Measurements from ENCODE around the gene SLC12A5.

SLC12A5 gene

DNA sequence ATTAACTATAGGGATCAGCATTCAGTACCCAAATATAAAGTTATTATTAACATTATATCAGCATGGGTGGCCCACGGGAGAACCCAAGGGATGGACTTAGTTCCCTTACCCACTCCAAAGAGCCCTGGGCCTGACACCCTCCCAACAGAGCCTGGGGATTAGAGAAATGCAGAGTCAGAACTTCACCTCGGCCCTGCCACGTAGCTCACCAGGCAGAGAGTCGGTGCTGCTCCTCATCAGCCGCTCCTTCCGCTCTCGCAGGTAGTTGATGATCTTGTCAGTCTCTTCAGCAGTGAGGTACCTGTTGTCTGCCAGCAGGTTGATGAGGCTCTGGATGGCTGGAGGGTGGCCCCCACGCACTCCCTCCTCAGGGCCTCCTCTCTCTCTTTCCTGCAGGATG is 34.1 kb downstream of the SLC12A5 start:
- TF ChIP-seq, protein P1, sequence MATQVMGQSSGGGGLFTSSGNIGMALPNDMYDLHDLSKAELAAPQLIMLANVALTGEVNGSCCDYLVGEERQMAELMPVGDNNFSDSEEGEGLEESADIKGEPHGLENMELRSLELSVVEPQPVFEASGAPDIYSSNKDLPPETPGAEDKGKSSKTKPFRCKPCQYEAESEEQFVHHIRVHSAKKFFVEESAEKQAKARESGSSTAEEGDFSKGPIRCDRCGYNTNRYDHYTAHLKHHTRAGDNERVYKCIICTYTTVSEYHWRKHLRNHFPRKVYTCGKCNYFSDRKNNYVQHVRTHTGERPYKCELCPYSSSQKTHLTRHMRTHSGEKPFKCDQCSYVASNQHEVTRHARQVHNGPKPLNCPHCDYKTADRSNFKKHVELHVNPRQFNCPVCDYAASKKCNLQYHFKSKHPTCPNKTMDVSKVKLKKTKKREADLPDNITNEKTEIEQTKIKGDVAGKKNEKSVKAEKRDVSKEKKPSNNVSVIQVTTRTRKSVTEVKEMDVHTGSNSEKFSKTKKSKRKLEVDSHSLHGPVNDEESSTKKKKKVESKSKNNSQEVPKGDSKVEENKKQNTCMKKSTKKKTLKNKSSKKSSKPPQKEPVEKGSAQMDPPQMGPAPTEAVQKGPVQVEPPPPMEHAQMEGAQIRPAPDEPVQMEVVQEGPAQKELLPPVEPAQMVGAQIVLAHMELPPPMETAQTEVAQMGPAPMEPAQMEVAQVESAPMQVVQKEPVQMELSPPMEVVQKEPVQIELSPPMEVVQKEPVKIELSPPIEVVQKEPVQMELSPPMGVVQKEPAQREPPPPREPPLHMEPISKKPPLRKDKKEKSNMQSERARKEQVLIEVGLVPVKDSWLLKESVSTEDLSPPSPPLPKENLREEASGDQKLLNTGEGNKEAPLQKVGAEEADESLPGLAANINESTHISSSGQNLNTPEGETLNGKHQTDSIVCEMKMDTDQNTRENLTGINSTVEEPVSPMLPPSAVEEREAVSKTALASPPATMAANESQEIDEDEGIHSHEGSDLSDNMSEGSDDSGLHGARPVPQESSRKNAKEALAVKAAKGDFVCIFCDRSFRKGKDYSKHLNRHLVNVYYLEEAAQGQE (IDR thresholded peaks at IDR 0.05; ENCODE audit: insufficient read depth in 1 of 2, low read depth in 2 of 2, low read length in 2 of 2) = no peak
- TF ChIP-seq TAF1 (IDR thresholded peaks at IDR 0.05; ENCODE audit: borderline replicate concordance, insufficient read depth, low read length) (no peak), FOXP2 (optimal IDR thresholded peaks at IDR 0.05; ENCODE audit: borderline replicate concordance, extremely low read depth, extremely low read length, insufficient read depth) (no peak), POLR2AphosphoS5 (IDR thresholded peaks at IDR 0.05; ENCODE audit: low read depth, low read length) (no peak), SIN3A (IDR thresholded peaks at IDR 0.05; ENCODE audit: borderline replicate concordance, insufficient read depth, low read length) (no peak)

DNA sequence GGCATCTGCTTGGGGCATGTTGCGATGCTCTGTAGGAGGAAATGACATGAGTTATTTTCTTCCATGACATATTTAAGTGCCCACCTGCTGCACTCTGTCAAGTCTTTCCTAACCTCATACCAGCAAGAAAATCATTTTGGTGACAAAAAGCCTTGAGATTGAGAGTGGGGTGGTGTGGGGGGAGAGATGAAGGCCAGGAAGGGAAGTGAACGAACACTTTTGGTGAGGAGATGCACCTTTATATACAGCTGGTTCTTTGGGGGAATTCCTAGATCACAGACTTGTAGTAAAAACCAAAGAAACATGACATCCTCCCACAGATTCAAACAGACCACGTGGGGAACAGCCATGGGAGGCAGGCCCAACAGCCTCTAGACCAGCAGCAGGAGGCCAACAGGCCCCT is 34.6 kb downstream of the SLC12A5 start:
- no peak for TF ChIP-seq FOXP2 (optimal IDR thresholded peaks at IDR 0.05; ENCODE audit: borderline replicate concordance, extremely low read depth, extremely low read length, insufficient read depth)

DNA sequence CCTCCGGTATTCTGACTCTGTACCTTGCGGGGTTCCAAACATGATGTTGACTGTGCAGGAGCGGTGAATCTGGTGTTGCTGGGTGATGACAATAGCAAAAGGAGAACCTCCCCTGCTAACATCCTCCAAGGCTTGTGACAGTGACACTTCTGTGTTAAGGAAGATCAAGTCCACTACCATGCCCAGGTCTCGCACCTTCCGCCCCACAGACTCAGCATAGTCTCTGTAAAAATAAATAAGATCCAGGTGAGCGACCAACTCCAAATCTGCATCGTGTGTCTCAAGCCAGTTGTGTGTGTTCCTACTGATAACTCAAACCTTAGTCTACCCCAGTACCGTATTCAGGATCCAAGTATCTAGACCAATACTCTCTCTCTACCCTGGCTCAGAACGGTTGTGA is 36.0 kb downstream of the SLC12A5 start:
- TF ChIP-seq SIN3A (IDR thresholded peaks at IDR 0.05; ENCODE audit: borderline replicate concordance, insufficient read depth, low read length) (no peak), FOXP2 (optimal IDR thresholded peaks at IDR 0.05; ENCODE audit: borderline replicate concordance, extremely low read depth, extremely low read length, insufficient read depth) (no peak), POLR2AphosphoS5 (IDR thresholded peaks at IDR 0.05; ENCODE audit: low read depth, low read length) (no peak), TAF1 (IDR thresholded peaks at IDR 0.05; ENCODE audit: borderline replicate concordance, insufficient read depth, low read length) (no peak)
- TF ChIP-seq, protein P1 (IDR thresholded peaks at IDR 0.05; ENCODE audit: insufficient read depth in 1 of 2, low read depth in 2 of 2, low read length in 2 of 2) = no peak

DNA sequence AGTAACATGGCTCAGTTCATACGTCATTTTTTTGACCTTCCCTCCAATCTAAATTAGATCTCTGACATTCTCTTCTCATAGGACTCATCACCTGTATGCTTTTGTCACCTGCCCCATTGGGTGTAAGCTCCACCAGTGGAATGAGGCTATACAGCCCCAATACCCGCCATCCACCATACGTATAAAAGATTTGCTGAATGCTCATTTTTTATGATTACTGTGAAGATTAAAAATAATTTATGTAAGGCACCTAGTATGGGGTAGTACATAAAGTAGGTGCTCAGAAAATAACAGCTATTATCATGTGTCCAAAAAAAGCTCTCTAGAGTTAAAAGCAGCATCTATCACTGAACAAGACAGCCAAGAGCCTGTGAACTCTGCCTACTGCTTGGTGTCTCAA is 36.7 kb downstream of the SLC12A5 start:
- TF ChIP-seq, protein P1 (IDR thresholded peaks at IDR 0.05; ENCODE audit: insufficient read depth in 1 of 2, low read depth in 2 of 2, low read length in 2 of 2) = no peak
- no peak for TF ChIP-seq SIN3A (IDR thresholded peaks at IDR 0.05; ENCODE audit: borderline replicate concordance, insufficient read depth, low read length)
- TF ChIP-seq POLR2AphosphoS5 (IDR thresholded peaks at IDR 0.05; ENCODE audit: low read depth, low read length) = no peak
- no peak for TF ChIP-seq TAF1 (IDR thresholded peaks at IDR 0.05; ENCODE audit: borderline replicate concordance, insufficient read depth, low read length)
- TF ChIP-seq FOXP2 (optimal IDR thresholded peaks at IDR 0.05; ENCODE audit: borderline replicate concordance, extremely low read depth, extremely low read length, insufficient read depth) = no peak

DNA sequence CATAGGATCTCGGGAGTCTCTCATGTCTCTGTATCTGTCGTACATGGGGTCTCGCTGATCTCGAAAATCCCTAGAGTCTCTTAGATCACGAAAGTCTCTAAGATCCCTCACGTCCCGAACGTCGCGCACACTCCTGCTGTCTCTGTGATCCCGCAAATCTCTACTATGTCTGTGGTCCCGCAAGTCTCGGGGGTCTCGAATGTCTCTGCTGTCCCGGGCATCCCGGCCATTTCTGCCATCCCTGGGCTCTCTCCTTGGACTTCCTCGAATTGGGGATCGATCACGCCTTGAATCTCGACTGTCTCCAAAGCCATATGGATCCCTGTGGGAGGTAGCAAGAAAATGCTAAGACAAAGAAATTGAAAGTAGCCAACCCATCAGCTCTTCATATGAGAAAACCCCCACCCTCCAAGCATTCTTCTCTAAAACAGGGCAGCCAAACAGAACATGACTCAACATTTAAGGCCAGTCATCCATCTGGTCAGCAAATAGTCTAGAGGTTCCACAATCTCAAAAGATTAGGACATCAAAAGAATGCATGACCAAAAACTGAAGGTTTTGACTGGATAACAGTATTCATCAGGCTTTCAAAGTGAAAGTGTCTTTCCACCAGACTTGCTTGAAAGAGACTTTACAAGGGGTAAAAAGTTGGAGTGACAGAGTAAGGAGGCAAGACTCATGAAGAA is 41.3 kb downstream of the SLC12A5 start:
- TF ChIP-seq SIN3A (IDR thresholded peaks at IDR 0.05; ENCODE audit: borderline replicate concordance, insufficient read depth, low read length) = no peak
- TF ChIP-seq, protein P1 (IDR thresholded peaks at IDR 0.05; ENCODE audit: insufficient read depth in 1 of 2, low read depth in 2 of 2, low read length in 2 of 2) = no peak
- no peak for TF ChIP-seq TAF1 (IDR thresholded peaks at IDR 0.05; ENCODE audit: borderline replicate concordance, insufficient read depth, low read length)
- TF ChIP-seq POLR2AphosphoS5 (IDR thresholded peaks at IDR 0.05; ENCODE audit: low read depth, low read length) = no peak
- TF ChIP-seq FOXP2 (optimal IDR thresholded peaks at IDR 0.05; ENCODE audit: borderline replicate concordance, extremely low read depth, extremely low read length, insufficient read depth) = no peak
